ENCODE data around the gene AMPD1. TPM values are rescaled to one million over a fixed set of nuclear protein-coding genes. Genes with fewer than 3 reads are reported as not detected.

AMPD1 gene
- total and polyA plus RNA-seq, 2 donors (not counting 1 experiment from before 2014, with no cell fraction given), result 0.18 TPM; not detected in 1

DNA sequence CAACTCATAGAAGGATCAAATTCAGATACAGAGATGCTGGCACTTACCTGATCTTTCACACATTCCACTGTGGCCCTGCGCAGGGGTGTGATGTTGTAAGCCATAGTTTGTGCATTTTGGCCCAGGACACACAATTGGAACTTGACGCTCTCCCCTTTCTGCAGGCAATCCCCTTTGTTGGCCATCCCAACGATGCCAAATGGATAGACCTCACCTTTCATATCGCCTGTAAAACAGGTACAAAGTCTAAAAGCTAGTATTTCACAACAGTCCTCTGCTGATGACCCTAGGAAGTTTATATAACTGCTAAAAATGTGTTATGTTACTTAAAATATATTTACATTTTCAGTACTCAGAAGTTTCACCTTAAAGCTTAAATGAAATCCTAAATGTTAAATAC is 25.1 kb upstream of the AMPD1 start:
- peaks cover 29 to 81% of the 10 kb centered on the region in 2 experiments for H3K36me3 ChIP-seq (replicated peaks in 1 of 2; ENCODE audit: control extremely low read depth in 1 of 2, control insufficient read depth in 1 of 2, extremely low read depth in 1 of 2, insufficient read depth in 2 of 2, low read length in 1 of 2)
- no peak overlapping the region for H2AFZ ChIP-seq (ENCODE audit: insufficient read depth, low read depth, low read length, poor library complexity, severe bottlenecking)
- Mint-ChIP-seq H3K4me3 (no peak overlapping the region), H3K9me3 (ENCODE audit: insufficient read depth) (no peaks in the 10 kb centered on the region), H3K27me3 (no peaks in the 10 kb centered on the region), H3K4me1 (peaks cover 16% of the 10 kb centered on the region), H3K27ac (no peak overlapping the region)
- no peak overlapping the region for H3K27ac ChIP-seq (ENCODE audit: low read length in 2 of 2)
- H3K4me2 ChIP-seq (replicated peaks; ENCODE audit: low read depth, low read length, poor library complexity, severe bottlenecking), result no peak overlapping the region
- intact Hi-C loops (cut with micrococcal nuclease), result no loop called here
- H3K79me2 ChIP-seq (ENCODE audit: control insufficient read depth, insufficient read depth, low read length), result peaks cover 17% of the 10 kb centered on the region
- WGBS (ENCODE audit: insufficient coverage), result 100% methylated on average over 1 of the region's 4 CpGs
- no peak overlapping the region for H3K4me3 ChIP-seq (ENCODE audit: control extremely low read depth in 1 of 5, extremely low read depth in 1 of 5, insufficient read depth in 1 of 5, low read depth in 2 of 5, low read length in 4 of 5)
- CTCF ChIA-PET, result interaction anchor here (1.0 kb wide), 1 partner anchor 374 kb away, joined by 3 read pairs; no protein-coding TSS in a partner anchor
- H3K9me3 ChIP-seq (ENCODE audit: control extremely low read depth in 1 of 3, control insufficient read depth in 2 of 3, insufficient read depth in 1 of 3, low read length in 2 of 3), result no peaks in the 10 kb centered on the region
- peaks cover 11 to 13% of the 10 kb centered on the region in 2 donors for H3K4me1 ChIP-seq (ENCODE audit: control insufficient read depth in 2 of 2, insufficient read depth in 2 of 2, low read length in 2 of 2)
- TF ChIP-seq EZH2 (IDR thresholded peaks at IDR 0.05; ENCODE audit: borderline replicate concordance, insufficient read depth, low read depth, low read length, poor library complexity, severe bottlenecking) (no peak), CTCF (IDR thresholded peaks at IDR 0.05) (no peak)
- no peak for DNase-seq
- no peak overlapping the region for H3K9ac ChIP-seq (ENCODE audit: low read length)
- H3K27me3 ChIP-seq (replicated peaks in 1 of 4; ENCODE audit: control extremely low read depth in 1 of 4, control insufficient read depth in 3 of 4, insufficient read depth in 4 of 4, low read length in 3 of 4), result no peaks in the 10 kb centered on the region
- ATAC-seq (ENCODE audit: low read depth), result no peak
- no peaks in the 10 kb centered on the region for H4K20me1 ChIP-seq (ENCODE audit: control insufficient read depth, insufficient read depth, low read length, poor library complexity, severe bottlenecking)
- POLR2A ChIA-PET, result no interaction called here

- intact Hi-C loops (cut with micrococcal nuclease), result loop anchor here (5.0 to 10.0 kb wide), 3 partner anchors 907 to 2005 kb away; partner anchors contain the start of genes PPM1J, RSBN1 and SLC16A1
- Histone ChIP-seq H3K4me2 (replicated peaks; ENCODE audit: low read depth, low read length, poor library complexity, severe bottlenecking) (no peak overlapping the region), H3K9me3 (ENCODE audit: control extremely low read depth in 1 of 3, control insufficient read depth in 2 of 3, insufficient read depth in 1 of 3, low read length in 2 of 3) (no peaks in the 10 kb centered on the region), H3K27ac (ENCODE audit: low read length in 2 of 2) (peak overlapping the region in 1 of 2 donors; percentile 12), H3K79me2 (ENCODE audit: control insufficient read depth, insufficient read depth, low read length) (peaks cover 23% of the 10 kb centered on the region), H4K20me1 (ENCODE audit: control insufficient read depth, insufficient read depth, low read length, poor library complexity, severe bottlenecking) (no peaks in the 10 kb centered on the region), H2AFZ (ENCODE audit: insufficient read depth, low read depth, low read length, poor library complexity, severe bottlenecking) (no peak overlapping the region), H3K4me3 (ENCODE audit: control extremely low read depth in 1 of 5, extremely low read depth in 1 of 5, insufficient read depth in 1 of 5, low read depth in 2 of 5, low read length in 4 of 5) (no peak overlapping the region), H3K27me3 (replicated peaks in 1 of 4; ENCODE audit: control extremely low read depth in 1 of 4, control insufficient read depth in 3 of 4, insufficient read depth in 4 of 4, low read length in 3 of 4) (no peaks in the 10 kb centered on the region), H3K36me3 (replicated peaks in 1 of 2; ENCODE audit: control extremely low read depth in 1 of 2, control insufficient read depth in 1 of 2, extremely low read depth in 1 of 2, insufficient read depth in 2 of 2, low read length in 1 of 2) (peaks cover 22 to 74% of the 10 kb centered on the region in 2 experiments), H3K9ac (ENCODE audit: low read length) (no peak overlapping the region), H3K4me1 (ENCODE audit: control insufficient read depth in 2 of 2, insufficient read depth in 2 of 2, low read length in 2 of 2) (peaks cover 15 to 16% of the 10 kb centered on the region in 2 donors)
- Mint-ChIP-seq H3K27me3 (no peaks in the 10 kb centered on the region), H3K27ac (no peak overlapping the region), H3K4me1 (peaks cover 18% of the 10 kb centered on the region), H3K4me3 (no peak overlapping the region), H3K9me3 (ENCODE audit: insufficient read depth) (no peaks in the 10 kb centered on the region)
- TF ChIP-seq EZH2 (IDR thresholded peaks at IDR 0.05; ENCODE audit: borderline replicate concordance, insufficient read depth, low read depth, low read length, poor library complexity, severe bottlenecking), result no peak
- TF ChIP-seq CTCF (IDR thresholded peaks at IDR 0.05), result no peak
- CTCF ChIA-PET, result no interaction called here
- 68% methylated on average over 3 of the region's 3 CpGs for WGBS (ENCODE audit: insufficient coverage)
- no peak for DNase-seq
- no peak for ATAC-seq (ENCODE audit: low read depth)
- POLR2A ChIA-PET, result no interaction called here
Observed at GRCh38 chr1:114719424-114719787, 24.1 kb upstream of the AMPD1 start.

All from B cell (primary cell).